BJ (cell line): ENCODE data around the gene TPD52L1. TPM values are rescaled to one million over a fixed set of nuclear protein-coding genes. Genes with fewer than 3 reads are reported as not detected.

Source experiments
- CTCF ChIA-PET: fragments of 350-600 bp; formaldehyde crosslinking; extraction: SDS; loops from one replicate; lab custom pipeline; 2021; ENCODE audit warnings: antibody characterized with exemption, inconsistent platforms; lab: Yijun Ruan, JAX
- POLR2A ChIA-PET: fragments of 300-600 bp; sonication (Branson Sonifier 250); formaldehyde crosslinking; extraction: SDS; loops from one replicate; lab custom pipeline; 2021; ENCODE audit warnings: antibody characterized with exemption; lab: Charles Lee
- DNase-seq: peaks from one replicate; pipeline ENCODE4 v3.0.0-alpha.2; 2011; ENCODE audit warnings: low read depth
- H3K27me3 ChIP-seq: 2 replicates; pipeline ENCODE4 v1.6.0; 2011; ENCODE audit warnings: low read length; ENCODE audit not compliant: control insufficient read depth, insufficient read depth
- H3K36me3 ChIP-seq: 2 replicates; pipeline ENCODE4 v1.5.1; 2011; ENCODE audit warnings: low read length; ENCODE audit not compliant: control insufficient read depth, insufficient read depth
- H3K4me3 ChIP-seq: 2 replicates; pipeline ENCODE4 v1.5.1; 2011; ENCODE audit warnings: low read depth, mild to moderate bottlenecking, control low read depth, low read length
- CTCF ChIP-seq: IDR thresholded peaks from 2 replicates; pipeline ENCODE4 v1.5.1; 2011; ENCODE audit warnings: low read depth, mild to moderate bottlenecking, control low read depth, inconsistent platforms, low read length, moderate library complexity; ENCODE audit not compliant: insufficient read depth
- polyA plus RNA-seq: library from polyadenylated mRNA; depleted of rRNA; stranded (reverse); fragments of >200 nt; gene quantifications from 2 replicates; pipeline ENCODE4 v1.2.3, GENCODE V29; 2011

Gene TPD52L1
- polyA plus RNA-seq, 1 experiment, result 163 TPM

- CTCF ChIA-PET, result interaction anchor here (1.3 kb wide), 1 partner anchor 533 kb away, joined by 3 read pairs; the partner anchor contains the start of gene NCOA7
Measured at GRCh38 chr6:125257351-125257750, 103.8 kb downstream of the TPD52L1 start.

GRCh38 chr6:125258651-125259353 lies 105.2 kb downstream of the TPD52L1 start:
- DNase-seq, result no peak
- Histone ChIP-seq H3K36me3 (no peaks in the 10 kb centered on the region), H3K4me3 (no peak overlapping the region), H3K27me3 (no peaks in the 10 kb centered on the region)
- no peak for TF ChIP-seq CTCF
- CTCF ChIA-PET, result no interaction called here
- POLR2A ChIA-PET, result no interaction called here

More at GRCh38 chr6:125257351-125257750, 103.8 kb downstream of the TPD52L1 start:
- DNase-seq, result no peak
- H3K4me3 ChIP-seq, result no peak overlapping the region
- H3K36me3 ChIP-seq, result no peaks in the 10 kb centered on the region
- POLR2A ChIA-PET, result no interaction called here
- no peaks in the 10 kb centered on the region for H3K27me3 ChIP-seq
- TF ChIP-seq CTCF, result no peak

GRCh38 chr6:125259354-125259736 lies 105.8 kb downstream of the TPD52L1 start:
- Histone ChIP-seq H3K36me3 (no peaks in the 10 kb centered on the region), H3K4me3 (no peak overlapping the region), H3K27me3 (no peaks in the 10 kb centered on the region)
- DNase-seq, result no peak
- ChIA-PET POLR2A (no interaction called here), CTCF (no interaction called here)
- TF ChIP-seq CTCF, result no peak

GRCh38 chr6:125262016-125263013 lies 108.7 kb downstream of the TPD52L1 start:
- no peak overlapping the region for H3K4me3 ChIP-seq
- H3K27me3 ChIP-seq, result no peaks in the 10 kb centered on the region
- TF ChIP-seq CTCF, result no peak
- H3K36me3 ChIP-seq, result no peaks in the 10 kb centered on the region
- CTCF ChIA-PET, result interaction anchor here (1.0 kb wide), 1 partner anchor 109 kb away, joined by 3 read pairs; the partner anchor contains the start of gene TPD52L1
- DNase-seq, result peak; percentile 59
- POLR2A ChIA-PET, result no interaction called here

- no peaks in the 10 kb centered on the region for H3K27me3 ChIP-seq
- TF ChIP-seq CTCF, result no peak
- ChIA-PET POLR2A (no interaction called here), CTCF (interaction anchor here (2.0 to 2.1 kb wide), 2 partner anchors 14 to 38 kb away, joined by 5 to 6 read pairs; partner anchors contain the start of gene HDDC2)
- DNase-seq, result no peak
- no peaks in the 10 kb centered on the region for H3K36me3 ChIP-seq
- no peak overlapping the region for H3K4me3 ChIP-seq
Measured at GRCh38 chr6:125264476-125264875, 110.9 kb downstream of the TPD52L1 start.
